GM19468 (cell line): Measurements from ENCODE around the gene USP49.

Experiments used
- ATAC-seq: cut with Tn5 transposase; IDR thresholded peaks from one replicate; pipeline ENCODE4 v1.9.1; 2021; ENCODE audit warnings: mild to moderate bottlenecking, moderate library complexity, moderate number of reproducible peaks; ENCODE audit not compliant: unreplicated experiment; ENCODE audit errors: extremely low read depth

The USP49 gene

GRCh38 chr6:41763470-41763869 lies 131.7 kb downstream of the USP49 start:
- ATAC-seq = no peak

GRCh38 chr6:41759905-41760579 lies 135.1 kb downstream of the USP49 start:
- no peak for ATAC-seq

GRCh38 chr6:41759106-41759904 lies 135.9 kb downstream of the USP49 start:
- ATAC-seq = no peak

- no peak for ATAC-seq
These were observed 136.5 kb downstream of the USP49 start for GRCh38 chr6:41758641-41759035.

- ATAC-seq = no peak
These were observed 137.1 kb downstream of the USP49 start for GRCh38 chr6:41757931-41758640.

GRCh38 chr6:41757271-41757670 lies 137.9 kb downstream of the USP49 start:
- no peak for ATAC-seq

GRCh38 chr6:41756354-41756753 lies 138.8 kb downstream of the USP49 start:
- no peak for ATAC-seq

GRCh38 chr6:41755895-41756294 lies 139.3 kb downstream of the USP49 start:
- ATAC-seq = no peak

- no peak for ATAC-seq
These were observed 144.8 kb downstream of the USP49 start for GRCh38 chr6:41750374-41750773.

- ATAC-seq = no peak
These were observed 146.6 kb downstream of the USP49 start for GRCh38 chr6:41748542-41748941.

GRCh38 chr6:41748102-41748477 lies 147.1 kb downstream of the USP49 start:
- ATAC-seq = no peak

- ATAC-seq = no peak
These were observed 147.7 kb downstream of the USP49 start, which contains the start of gene PGC for GRCh38 chr6:41747256-41748101. TSS of gene PGC (minus strand) at chr6:41747397. CDS start at chr6:41747334, 63 bp downstream.

GRCh38 chr6:41746107-41746506 lies 149.1 kb downstream of the USP49 start:
- no peak for ATAC-seq

GRCh38 chr6:41744236-41744787 lies 150.9 kb downstream of the USP49 start:
- ATAC-seq = no peak

GRCh38 chr6:41743406-41744235 lies 151.6 kb downstream of the USP49 start:
- ATAC-seq = no peak

- ATAC-seq = no peak
These were observed 153.3 kb downstream of the USP49 start for GRCh38 chr6:41741625-41742490.

GRCh38 chr6:41740366-41741162 lies 154.6 kb downstream of the USP49 start:
- ATAC-seq = no peak
